ENCODE measurements around the gene TIMM23.
"Not testable (repeated sequence)": the region's sequence is repeated elsewhere in the genome, so short reads cannot be mapped to it uniquely, and the experiment has no call there.

Gene TIMM23

GRCh38 chr10:45997994-45998763 is 25.9 kb downstream of the TIMM23 start:
- no peak for DNase-seq

GRCh38 chr10:45999955-46000354 is 27.7 kb downstream of the TIMM23 start:
- not testable (repeated sequence) for DNase-seq

- no peak for DNase-seq
Measured at GRCh38 chr10:46000538-46000937, 28.2 kb downstream of the TIMM23 start.

GRCh38 chr10:46001187-46001756 is 29.0 kb downstream of the TIMM23 start:
- no peak for DNase-seq

GRCh38 chr10:46002189-46002687 is 29.9 kb downstream of the TIMM23 start:
- not testable (repeated sequence) for DNase-seq

GRCh38 chr10:46002916-46003693 is 30.8 kb downstream of the TIMM23 start:
- no peak for DNase-seq

GRCh38 chr10:46004963-46005362 is 32.7 kb downstream of the TIMM23 start:
- no peak for DNase-seq

GRCh38 chr10:46005383-46005782 is 33.1 kb downstream of the TIMM23 start:
- no peak for DNase-seq

- peak; percentile 39 for DNase-seq
Measured at GRCh38 chr10:46006219-46006618, 33.9 kb downstream of the TIMM23 start.

GRCh38 chr10:46012746-46013145 is 40.5 kb downstream of the TIMM23 start:
- no peak for DNase-seq

- DNase-seq = no peak
Measured at GRCh38 chr10:46014206-46014605, 41.9 kb downstream of the TIMM23 start.

GRCh38 chr10:46014683-46015405 is 42.6 kb downstream of the TIMM23 start:
- no peak for DNase-seq

- DNase-seq = no peak
Measured at GRCh38 chr10:46016190-46016589, 43.9 kb downstream of the TIMM23 start.

GRCh38 chr10:46016811-46017210 is 44.5 kb downstream of the TIMM23 start:
- no peak for DNase-seq

GRCh38 chr10:46017733-46018132 is 45.4 kb downstream of the TIMM23 start:
- DNase-seq = no peak

GRCh38 chr10:46018453-46019176 is 46.3 kb downstream of the TIMM23 start:
- no peak for DNase-seq

GRCh38 chr10:46019177-46019528 is 46.9 kb downstream of the TIMM23 start:
- DNase-seq = no peak

- no peak for DNase-seq
Measured at GRCh38 chr10:46019569-46020343, 47.5 kb downstream of the TIMM23 start.

- DNase-seq = no peak
Measured at GRCh38 chr10:46020344-46020657, 48.0 kb downstream of the TIMM23 start.

GRCh38 chr10:46022978-46023702 is 50.9 kb downstream of the TIMM23 start:
- peak; percentile 84 for DNase-seq

- no peak for DNase-seq
Measured at GRCh38 chr10:46024948-46025347, 52.7 kb downstream of the TIMM23 start.
